ENCODE data around the gene PRTFDC1. TPM values are rescaled to one million over a fixed set of nuclear protein-coding genes. Genes with fewer than 3 reads are reported as not detected.

PRTFDC1 gene
- total RNA-seq, 1 experiment from 2014 or later, result 15.8 TPM

DNA sequence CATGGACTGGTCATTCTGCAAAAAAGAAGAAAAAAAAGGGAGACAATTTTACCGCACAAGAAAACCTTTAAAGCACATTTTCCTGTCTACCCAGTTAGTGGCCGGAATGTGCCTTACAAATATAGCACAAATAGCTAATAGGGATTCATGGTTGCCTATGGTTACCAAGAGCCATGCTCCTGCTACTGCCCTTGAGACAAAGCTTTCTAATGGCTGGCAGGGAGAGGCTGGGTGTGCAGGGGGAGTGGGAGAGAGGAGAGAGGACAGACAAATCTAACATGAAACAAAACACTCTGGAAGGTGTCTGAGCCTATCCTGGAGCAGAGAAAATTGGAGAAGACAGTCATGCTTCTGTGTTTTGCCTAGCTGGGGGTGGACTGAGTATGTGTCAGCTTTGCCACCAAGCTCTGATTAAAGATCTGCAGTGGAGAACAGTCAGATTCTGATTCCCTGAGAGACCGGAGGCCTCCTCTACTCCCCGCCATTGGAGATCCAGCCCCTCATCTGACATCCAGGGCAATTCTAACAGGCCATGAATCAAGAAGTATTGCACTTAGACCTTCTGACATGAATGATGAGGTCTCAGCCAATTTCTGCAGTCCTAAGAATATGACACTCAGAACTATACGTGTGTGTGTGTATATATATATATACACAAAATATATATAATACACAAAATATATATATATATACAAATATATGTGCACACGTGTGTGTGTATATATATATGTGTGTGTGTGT lies 80.2 kb downstream of the PRTFDC1 start:
- ChIA-PET POLR2A (ENCODE audit: unreplicated experiment) (interaction anchor here (0.5 kb wide), 1 partner anchor 621 kb away, joined by 4 read pairs; no protein-coding TSS in a partner anchor), CTCF (no interaction called here)
- TF ChIP-seq, protein P1, sequence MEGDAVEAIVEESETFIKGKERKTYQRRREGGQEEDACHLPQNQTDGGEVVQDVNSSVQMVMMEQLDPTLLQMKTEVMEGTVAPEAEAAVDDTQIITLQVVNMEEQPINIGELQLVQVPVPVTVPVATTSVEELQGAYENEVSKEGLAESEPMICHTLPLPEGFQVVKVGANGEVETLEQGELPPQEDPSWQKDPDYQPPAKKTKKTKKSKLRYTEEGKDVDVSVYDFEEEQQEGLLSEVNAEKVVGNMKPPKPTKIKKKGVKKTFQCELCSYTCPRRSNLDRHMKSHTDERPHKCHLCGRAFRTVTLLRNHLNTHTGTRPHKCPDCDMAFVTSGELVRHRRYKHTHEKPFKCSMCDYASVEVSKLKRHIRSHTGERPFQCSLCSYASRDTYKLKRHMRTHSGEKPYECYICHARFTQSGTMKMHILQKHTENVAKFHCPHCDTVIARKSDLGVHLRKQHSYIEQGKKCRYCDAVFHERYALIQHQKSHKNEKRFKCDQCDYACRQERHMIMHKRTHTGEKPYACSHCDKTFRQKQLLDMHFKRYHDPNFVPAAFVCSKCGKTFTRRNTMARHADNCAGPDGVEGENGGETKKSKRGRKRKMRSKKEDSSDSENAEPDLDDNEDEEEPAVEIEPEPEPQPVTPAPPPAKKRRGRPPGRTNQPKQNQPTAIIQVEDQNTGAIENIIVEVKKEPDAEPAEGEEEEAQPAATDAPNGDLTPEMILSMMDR (conservative IDR thresholded peaks at IDR 0.05), result no peak
- no peak for TF ChIP-seq EZH2 (IDR thresholded peaks at IDR 0.05; ENCODE audit: low read depth)
- no peaks in the 10 kb centered on the region for H4K20me1 ChIP-seq (ENCODE audit: insufficient read depth)
- no peak overlapping the region for H3K4me2 ChIP-seq
- H3F3A ChIP-seq (ENCODE audit: insufficient read depth, low read depth), result peaks cover 11% of the 10 kb centered on the region
- no peaks in the 10 kb centered on the region for H3K36me3 ChIP-seq (ENCODE audit: low read depth)
- no TSS peak for BruUV-seq (replicated peaks)
- peaks cover 18% of the 10 kb centered on the region for H3K4me1 ChIP-seq (replicated peaks; ENCODE audit: insufficient read depth)
- H3K9me3 ChIP-seq (ENCODE audit: insufficient read depth, low read depth), result peaks cover 4% of the 10 kb centered on the region; the same call in 1 of the 2 replicates
- H3K79me2 ChIP-seq (ENCODE audit: low read depth), result no peaks in the 10 kb centered on the region
- H2AFZ ChIP-seq, result no peak overlapping the region
- H3K27me3 ChIP-seq (ENCODE audit: insufficient read depth, low read depth), result no peaks in the 10 kb centered on the region
- no peak overlapping the region for H3K27ac ChIP-seq
- no peaks in the 10 kb centered on the region for H3K9me2 ChIP-seq (ENCODE audit: insufficient read depth)
- no peak overlapping the region for H3K4me3 ChIP-seq
- no peak for DNase-seq
- intact Hi-C loops (cut with micrococcal nuclease; ENCODE audit: unreplicated experiment), result loop anchor here (2.0 kb wide), 1 partner anchor 17 kb away; no protein-coding TSS in a partner anchor

DNA sequence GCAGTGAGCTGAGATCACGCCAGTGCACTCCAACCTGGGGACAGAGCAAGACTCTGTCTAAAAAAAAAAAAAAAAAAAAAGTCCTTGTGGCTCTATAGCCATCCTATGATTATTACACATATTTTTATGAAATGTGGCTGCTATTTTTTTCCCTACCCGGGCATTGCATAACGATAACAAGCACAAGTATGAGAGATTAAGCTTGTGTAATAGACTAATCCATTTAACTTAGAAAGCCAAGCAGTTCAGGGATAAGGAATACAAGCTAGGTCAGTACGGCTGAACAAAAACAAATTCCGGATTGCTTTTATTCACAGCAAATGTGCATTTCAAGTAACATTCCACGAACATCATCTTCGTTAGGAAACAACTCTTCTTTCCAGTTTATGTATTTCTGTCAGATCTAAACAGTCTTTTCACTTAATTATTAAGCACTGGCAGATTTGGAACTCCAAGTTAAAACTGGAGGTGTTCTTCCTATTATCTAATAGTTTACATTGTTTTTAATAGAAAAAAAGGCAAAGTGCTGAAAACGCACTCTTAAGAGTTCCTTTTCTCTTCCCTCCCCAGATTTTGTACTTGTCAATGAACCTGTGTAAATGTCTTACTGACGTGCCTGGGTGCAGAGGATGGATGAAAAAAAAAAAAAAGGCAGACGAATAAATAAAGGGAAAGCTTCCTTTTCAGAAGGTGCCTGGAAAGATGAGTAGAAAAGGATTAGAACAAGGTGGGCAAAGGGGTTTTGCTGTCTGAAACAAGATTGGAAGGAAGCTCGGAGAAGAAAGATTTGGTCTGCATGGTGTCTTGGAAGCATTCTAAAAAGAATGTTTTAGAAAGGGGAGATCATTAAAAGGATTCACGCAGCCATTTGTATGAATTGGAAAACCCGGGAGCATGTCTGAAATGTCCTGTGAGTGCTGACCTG lies 81.1 kb downstream of the PRTFDC1 start:
- H3K27ac ChIP-seq, result no peak overlapping the region
- POLR2A ChIA-PET (ENCODE audit: unreplicated experiment), result no interaction called here
- H3K27me3 ChIP-seq (ENCODE audit: insufficient read depth, low read depth), result no peaks in the 10 kb centered on the region
- no peaks in the 10 kb centered on the region for H3K79me2 ChIP-seq (ENCODE audit: low read depth)
- H3K4me3 ChIP-seq, result no peak overlapping the region
- DNase-seq, result no peak
- H3K36me3 ChIP-seq (ENCODE audit: low read depth), result no peaks in the 10 kb centered on the region
- H3K9me3 ChIP-seq (ENCODE audit: insufficient read depth, low read depth), result peaks cover 4% of the 10 kb centered on the region; the same call in 1 of the 2 replicates
- peaks cover 11% of the 10 kb centered on the region for H3F3A ChIP-seq (ENCODE audit: insufficient read depth, low read depth)
- no peak overlapping the region for H3K4me2 ChIP-seq
- H3K4me1 ChIP-seq (replicated peaks; ENCODE audit: insufficient read depth), result peaks cover 18% of the 10 kb centered on the region
- H2AFZ ChIP-seq, result no peak overlapping the region
- TF ChIP-seq, protein P1 (conservative IDR thresholded peaks at IDR 0.05), result no peak
- no peak for TF ChIP-seq EZH2 (IDR thresholded peaks at IDR 0.05; ENCODE audit: low read depth)
- no peaks in the 10 kb centered on the region for H3K9me2 ChIP-seq (ENCODE audit: insufficient read depth)
- CTCF ChIA-PET, result no interaction called here
- no peaks in the 10 kb centered on the region for H4K20me1 ChIP-seq (ENCODE audit: insufficient read depth)
- intact Hi-C loops (cut with micrococcal nuclease; ENCODE audit: unreplicated experiment), result no loop called here
- BruUV-seq (replicated peaks), result no TSS peak

DNA sequence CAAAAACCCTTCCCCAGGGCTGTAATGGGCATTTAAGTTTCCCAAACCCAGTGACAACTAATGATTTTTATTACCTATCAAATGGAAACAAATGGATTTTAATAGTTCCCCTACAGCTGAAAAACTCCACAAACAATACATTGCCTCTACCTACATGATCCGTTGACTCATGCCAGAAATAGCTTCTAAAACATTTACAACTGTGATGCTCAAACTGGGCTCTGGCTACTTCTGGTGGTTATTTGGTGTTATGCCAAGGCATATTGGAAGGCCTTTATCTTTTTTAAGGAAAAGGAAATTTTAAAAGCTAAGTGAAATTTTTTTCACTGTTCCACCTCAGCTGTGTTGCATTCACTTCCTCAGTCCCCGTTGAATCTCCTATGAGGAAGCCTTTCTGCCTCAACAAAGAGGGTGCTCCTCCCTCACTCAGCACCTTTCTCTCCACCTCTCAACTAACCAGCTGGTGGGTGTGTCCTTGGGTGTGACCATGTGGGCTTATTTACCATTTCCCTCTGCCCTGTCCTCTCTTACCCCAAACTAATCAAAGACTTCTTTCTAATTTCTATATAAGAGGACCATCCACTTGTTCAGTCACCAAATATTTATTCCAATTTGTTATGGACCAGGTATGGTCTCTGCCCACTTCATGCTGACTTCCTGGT lies 82.9 kb downstream of the PRTFDC1 start:
- CTCF ChIA-PET, result no interaction called here

More for the DNA sequence above, 82.9 kb downstream of the PRTFDC1 start:
- Histone ChIP-seq H4K20me1 (ENCODE audit: insufficient read depth) (no peaks in the 10 kb centered on the region), H2AFZ (no peak overlapping the region), H3K4me3 (no peak overlapping the region), H3K9me3 (ENCODE audit: insufficient read depth, low read depth) (no peaks in the 10 kb centered on the region), H3K4me1 (replicated peaks; ENCODE audit: insufficient read depth) (peaks cover 29% of the 10 kb centered on the region), H3K27me3 (ENCODE audit: insufficient read depth, low read depth) (no peaks in the 10 kb centered on the region), H3K4me2 (no peak overlapping the region), H3K9me2 (ENCODE audit: insufficient read depth) (no peaks in the 10 kb centered on the region), H3K27ac (no peak overlapping the region), H3F3A (ENCODE audit: insufficient read depth, low read depth) (peaks cover 19% of the 10 kb centered on the region), H3K79me2 (ENCODE audit: low read depth) (no peaks in the 10 kb centered on the region), H3K36me3 (ENCODE audit: low read depth) (no peaks in the 10 kb centered on the region)
- POLR2A ChIA-PET (ENCODE audit: unreplicated experiment), result interaction anchor here (0.6 kb wide), 1 partner anchor 17 kb away, joined by 3 read pairs; no protein-coding TSS in a partner anchor
- no peak for DNase-seq
- TF ChIP-seq, protein P1 (conservative IDR thresholded peaks at IDR 0.05), result no peak
- TF ChIP-seq EZH2 (IDR thresholded peaks at IDR 0.05; ENCODE audit: low read depth), result no peak
- intact Hi-C loops (cut with micrococcal nuclease; ENCODE audit: unreplicated experiment), result no loop called here
- BruUV-seq (replicated peaks), result no TSS peak
